Measurements from ENCODE around the gene FSTL4.

DNA sequence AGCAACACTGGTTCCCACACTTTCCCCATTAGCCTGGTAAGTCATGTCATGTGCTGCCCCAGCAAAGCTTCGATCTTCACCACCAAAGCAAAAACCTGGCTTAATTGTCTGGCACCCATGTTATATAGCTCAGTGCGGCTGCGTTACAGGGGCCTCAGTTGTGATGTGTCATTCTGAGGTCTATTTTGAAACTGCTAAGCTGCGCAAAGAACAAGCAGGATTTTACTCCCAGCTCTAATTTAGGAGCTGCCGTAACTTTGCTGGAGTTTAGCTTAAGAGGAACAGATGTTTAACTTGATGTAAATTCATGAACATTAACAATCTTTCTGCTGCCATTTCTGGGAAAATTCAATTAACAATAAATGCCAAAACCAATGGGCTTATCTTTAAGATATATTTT, 286.5 kb downstream of the FSTL4 start:
- TF ChIP-seq, protein P1, sequence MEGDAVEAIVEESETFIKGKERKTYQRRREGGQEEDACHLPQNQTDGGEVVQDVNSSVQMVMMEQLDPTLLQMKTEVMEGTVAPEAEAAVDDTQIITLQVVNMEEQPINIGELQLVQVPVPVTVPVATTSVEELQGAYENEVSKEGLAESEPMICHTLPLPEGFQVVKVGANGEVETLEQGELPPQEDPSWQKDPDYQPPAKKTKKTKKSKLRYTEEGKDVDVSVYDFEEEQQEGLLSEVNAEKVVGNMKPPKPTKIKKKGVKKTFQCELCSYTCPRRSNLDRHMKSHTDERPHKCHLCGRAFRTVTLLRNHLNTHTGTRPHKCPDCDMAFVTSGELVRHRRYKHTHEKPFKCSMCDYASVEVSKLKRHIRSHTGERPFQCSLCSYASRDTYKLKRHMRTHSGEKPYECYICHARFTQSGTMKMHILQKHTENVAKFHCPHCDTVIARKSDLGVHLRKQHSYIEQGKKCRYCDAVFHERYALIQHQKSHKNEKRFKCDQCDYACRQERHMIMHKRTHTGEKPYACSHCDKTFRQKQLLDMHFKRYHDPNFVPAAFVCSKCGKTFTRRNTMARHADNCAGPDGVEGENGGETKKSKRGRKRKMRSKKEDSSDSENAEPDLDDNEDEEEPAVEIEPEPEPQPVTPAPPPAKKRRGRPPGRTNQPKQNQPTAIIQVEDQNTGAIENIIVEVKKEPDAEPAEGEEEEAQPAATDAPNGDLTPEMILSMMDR (IDR thresholded peaks at IDR 0.05) = no peak
- TF ChIP-seq POLR2A (IDR thresholded peaks at IDR 0.05) = no peak
- no peak for TF ChIP-seq POLR2AphosphoS5 (IDR thresholded peaks at IDR 0.05)

All from prostate gland (tissue), 2 donors.